Mucosa of stomach (tissue), 1 donor: ENCODE measurements around the gene ATP13A3.
"Not testable (repeated sequence)": the region's sequence is repeated elsewhere in the genome, so short reads cannot be mapped to it uniquely, and the experiment has no call there.

Experiments
- H3K27me3 ChIP-seq: one replicate; pipeline ENCODE4 v1.7.0; 2013; ENCODE audit warnings: mild to moderate bottlenecking, low read length; ENCODE audit not compliant: control insufficient read depth, insufficient read depth
- H3K36me3 ChIP-seq: one replicate; pipeline ENCODE4 v1.7.0; 2013; ENCODE audit warnings: low read length; ENCODE audit not compliant: control insufficient read depth, insufficient read depth
- H3K4me1 ChIP-seq: one replicate; pipeline ENCODE4 v1.7.0; 2013; ENCODE audit warnings: mild to moderate bottlenecking, low read length; ENCODE audit not compliant: control insufficient read depth, insufficient read depth
- H3K4me3 ChIP-seq: one replicate; pipeline ENCODE4 v1.7.0; 2013; ENCODE audit warnings: low read length
- H3K9ac ChIP-seq: one replicate; pipeline ENCODE4 v1.7.0; 2013; ENCODE audit warnings: mild to moderate bottlenecking, low read length, moderate library complexity
- H3K9me3 ChIP-seq: one replicate; pipeline ENCODE4 v1.7.0; 2013; ENCODE audit warnings: mild to moderate bottlenecking, low read length, moderate library complexity; ENCODE audit not compliant: control insufficient read depth
- donor health status: Pancreatic carcinoma.

Gene ATP13A3

DNA sequence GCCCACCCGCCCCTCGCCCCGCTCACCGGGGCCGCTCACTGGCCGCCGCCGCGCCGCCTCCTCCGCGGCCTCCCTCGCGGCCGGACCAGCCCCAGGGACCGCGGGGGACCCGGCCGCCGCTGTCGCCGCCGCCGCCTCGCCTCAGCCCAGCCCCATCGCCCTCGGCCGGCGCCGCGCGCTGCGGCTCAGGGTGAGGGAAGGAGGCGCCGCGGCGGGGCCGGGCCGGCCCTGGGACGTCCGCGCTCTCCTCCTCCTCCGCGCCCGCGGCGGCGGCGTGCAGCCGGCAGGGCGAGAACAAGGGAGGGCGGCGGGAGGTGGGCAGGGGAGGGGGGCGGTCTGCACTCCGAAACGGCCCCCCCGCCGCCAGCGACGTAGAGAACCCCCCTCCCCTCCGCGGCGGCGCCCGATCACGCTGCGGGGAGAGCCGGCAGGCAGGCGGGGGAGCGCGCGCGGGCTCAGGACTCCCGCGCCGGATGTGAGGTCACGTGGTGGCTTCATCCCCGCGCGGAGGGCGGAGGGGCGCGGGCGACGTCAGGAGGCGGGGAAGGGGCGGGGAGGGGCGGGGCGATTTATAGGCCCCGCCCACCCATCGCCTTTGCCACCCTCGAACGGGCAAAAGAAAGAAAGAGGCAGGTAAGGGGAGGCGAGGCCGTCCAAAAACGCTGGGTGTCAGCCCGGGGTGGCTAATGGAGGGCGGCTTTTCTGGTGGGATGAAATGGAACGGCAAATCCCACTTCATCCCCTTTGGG, at the start of gene ATP13A3:
ATP13A3 (minus strand) TSS at position 463 of the 749 bp plus-strand sequence. CDS start 24,812 bp downstream, outside the sequence.
- Histone ChIP-seq H3K27me3 (no peaks in the 10 kb centered on the region), H3K9me3 (no peaks in the 10 kb centered on the region), H3K36me3 (no peaks in the 10 kb centered on the region), H3K4me1 (peaks cover 19% of the 10 kb centered on the region), H3K4me3 (peak within 1 kb of the TSS; percentile 75), H3K9ac (peak within 1 kb of the TSS; percentile 87)

DNA sequence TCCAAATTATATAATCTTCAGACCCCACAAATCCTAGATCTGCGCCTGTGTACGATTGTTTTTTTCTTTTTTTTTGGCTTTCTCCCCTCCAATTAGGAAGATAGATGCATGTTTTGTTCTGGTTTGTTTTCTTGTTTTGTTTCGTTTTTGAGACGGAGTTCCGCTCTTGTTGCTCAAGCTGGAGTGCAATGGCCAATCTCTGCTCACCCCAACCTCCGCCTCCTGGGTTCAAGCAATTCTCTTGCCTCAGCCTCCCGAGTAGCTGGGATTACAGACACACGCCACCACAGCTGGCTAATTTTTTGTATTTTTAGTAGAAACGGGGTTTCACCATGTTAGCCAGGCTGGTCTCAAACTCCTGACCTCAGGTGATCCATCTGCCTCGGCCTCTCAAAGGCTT, 48.4 kb upstream of the ATP13A3 start:
- not testable (repeated sequence) for H3K9me3 ChIP-seq, H3K9ac ChIP-seq, H3K4me3 ChIP-seq, H3K36me3 ChIP-seq, H3K27me3 ChIP-seq
- H3K4me1 ChIP-seq = peaks cover 18% of the 10 kb centered on the region

DNA sequence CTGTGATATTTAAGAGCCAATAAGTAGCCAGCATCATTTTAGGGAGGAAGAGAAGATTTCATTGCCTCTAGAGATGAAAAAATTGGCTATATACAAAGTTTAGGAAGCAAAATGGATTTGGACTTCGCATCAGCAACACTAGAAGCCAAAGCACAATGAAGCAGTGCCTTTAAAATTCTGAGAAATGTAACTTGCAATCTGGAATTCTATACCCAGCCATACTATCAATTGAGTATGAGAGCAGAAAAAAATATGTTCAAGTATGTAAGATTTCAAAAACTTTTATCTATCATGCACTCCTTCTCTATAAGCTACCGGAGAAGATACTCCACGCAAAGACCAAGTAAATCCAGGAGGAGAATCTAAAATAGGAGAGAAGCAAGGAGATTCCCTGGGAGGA, 47.4 kb upstream of the ATP13A3 start:
- Histone ChIP-seq H3K9ac (no peak overlapping the region), H3K4me3 (no peak overlapping the region), H3K27me3 (no peaks in the 10 kb centered on the region)

DNA sequence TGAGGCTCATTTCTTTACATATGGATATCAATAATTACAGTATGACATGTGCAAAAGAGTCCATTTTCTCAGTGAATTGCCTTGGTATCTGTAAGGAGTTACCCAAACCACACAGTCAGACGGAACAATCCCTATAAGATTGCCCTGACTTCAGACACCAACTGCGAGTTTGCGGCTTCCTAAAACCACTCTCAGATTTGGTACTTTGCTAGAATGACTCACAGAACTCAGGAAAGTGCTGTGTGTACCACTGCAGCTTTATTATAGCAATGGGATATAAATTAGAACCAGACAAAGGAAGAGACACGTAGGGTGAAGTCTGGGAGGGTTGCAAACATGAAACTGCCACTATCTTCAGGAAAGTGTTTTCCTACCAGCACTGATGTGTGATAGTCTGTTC, 45.8 kb upstream of the ATP13A3 start:
- Histone ChIP-seq H3K4me3 (no peak overlapping the region), H3K27me3 (no peaks in the 10 kb centered on the region), H3K4me1 (peaks cover 14% of the 10 kb centered on the region), H3K9ac (no peak overlapping the region), H3K9me3 (no peaks in the 10 kb centered on the region), H3K36me3 (no peaks in the 10 kb centered on the region)

More for the DNA sequence above, 47.4 kb upstream of the ATP13A3 start:
- Histone ChIP-seq H3K36me3 (no peaks in the 10 kb centered on the region), H3K9me3 (no peaks in the 10 kb centered on the region), H3K4me1 (peaks cover 18% of the 10 kb centered on the region)

DNA sequence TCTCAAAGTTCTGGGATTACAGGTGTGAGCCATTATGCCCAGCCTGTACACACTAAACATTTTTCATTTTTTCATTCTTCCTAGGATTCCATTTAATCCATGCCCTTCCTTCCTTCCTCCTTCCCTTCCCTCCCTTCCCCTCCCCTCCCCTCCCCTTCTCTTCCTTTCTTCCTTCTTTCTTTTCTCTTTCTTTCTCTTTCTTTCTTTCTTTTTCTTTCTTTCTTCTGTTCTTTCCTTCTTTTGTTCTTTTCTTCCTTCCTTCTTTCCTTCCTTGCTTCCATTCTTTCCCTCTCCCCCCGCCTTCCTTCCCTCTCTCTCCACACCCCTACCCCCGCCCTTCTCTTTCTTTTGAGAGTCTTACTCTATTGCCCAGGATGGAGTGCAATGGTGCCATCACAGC, 40.9 kb upstream of the ATP13A3 start:
- Histone ChIP-seq H3K36me3 (no peaks in the 10 kb centered on the region), H3K9me3 (no peaks in the 10 kb centered on the region), H3K4me3 (no peak overlapping the region), H3K9ac (no peak overlapping the region), H3K27me3 (no peaks in the 10 kb centered on the region), H3K4me1 (no peaks in the 10 kb centered on the region)

DNA sequence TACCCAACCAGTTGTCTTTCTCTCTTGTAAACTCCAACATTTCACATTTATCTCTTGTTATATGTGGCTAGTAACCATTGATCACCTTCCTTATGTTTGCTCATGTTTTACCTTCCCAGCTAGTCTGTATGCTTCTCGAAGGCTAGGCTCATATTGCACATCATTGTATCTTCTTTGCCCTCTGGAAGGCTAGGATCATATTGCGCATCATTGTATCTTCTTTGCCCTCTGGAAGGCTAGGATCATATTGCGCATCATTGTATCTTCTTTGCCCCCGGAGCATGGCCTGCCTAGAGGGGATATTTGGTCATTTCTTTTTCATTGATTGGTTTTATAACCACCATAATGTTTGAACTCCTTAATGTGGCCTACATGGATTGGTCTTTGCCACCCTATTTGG, 39.4 kb upstream of the ATP13A3 start:
- H3K9ac ChIP-seq = no peak overlapping the region
- H3K9me3 ChIP-seq = no peaks in the 10 kb centered on the region
- H3K27me3 ChIP-seq = no peaks in the 10 kb centered on the region
- H3K36me3 ChIP-seq = no peaks in the 10 kb centered on the region
- no peak overlapping the region for H3K4me3 ChIP-seq
- peaks cover 5% of the 10 kb centered on the region for H3K4me1 ChIP-seq

DNA sequence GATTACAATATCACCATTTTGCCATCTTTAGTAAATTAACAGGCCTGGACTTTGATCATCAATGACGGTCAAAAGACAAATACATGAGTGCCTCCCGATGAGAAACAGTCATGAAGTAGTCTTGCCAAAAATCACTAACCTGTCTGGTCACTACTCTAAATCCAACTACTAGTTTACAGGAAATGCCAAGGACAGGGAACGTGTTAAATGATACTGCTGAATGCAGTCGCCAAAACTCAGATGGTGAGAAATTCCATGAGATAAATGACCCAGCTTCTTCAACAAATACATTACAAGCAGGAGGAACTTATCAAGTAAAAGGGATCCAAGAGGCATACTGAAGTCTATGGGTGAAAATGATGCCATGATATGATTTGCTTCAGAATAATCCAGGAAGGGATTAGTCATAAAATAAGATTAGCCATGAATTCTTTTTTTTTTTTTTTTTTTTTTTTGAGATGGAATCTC, 35.8 kb upstream of the ATP13A3 start:
- H3K4me3 ChIP-seq = no peak overlapping the region
- H3K9me3 ChIP-seq = no peaks in the 10 kb centered on the region
- peaks cover 10% of the 10 kb centered on the region for H3K4me1 ChIP-seq
- H3K36me3 ChIP-seq = no peaks in the 10 kb centered on the region
- H3K9ac ChIP-seq = no peak overlapping the region
- no peaks in the 10 kb centered on the region for H3K27me3 ChIP-seq

DNA sequence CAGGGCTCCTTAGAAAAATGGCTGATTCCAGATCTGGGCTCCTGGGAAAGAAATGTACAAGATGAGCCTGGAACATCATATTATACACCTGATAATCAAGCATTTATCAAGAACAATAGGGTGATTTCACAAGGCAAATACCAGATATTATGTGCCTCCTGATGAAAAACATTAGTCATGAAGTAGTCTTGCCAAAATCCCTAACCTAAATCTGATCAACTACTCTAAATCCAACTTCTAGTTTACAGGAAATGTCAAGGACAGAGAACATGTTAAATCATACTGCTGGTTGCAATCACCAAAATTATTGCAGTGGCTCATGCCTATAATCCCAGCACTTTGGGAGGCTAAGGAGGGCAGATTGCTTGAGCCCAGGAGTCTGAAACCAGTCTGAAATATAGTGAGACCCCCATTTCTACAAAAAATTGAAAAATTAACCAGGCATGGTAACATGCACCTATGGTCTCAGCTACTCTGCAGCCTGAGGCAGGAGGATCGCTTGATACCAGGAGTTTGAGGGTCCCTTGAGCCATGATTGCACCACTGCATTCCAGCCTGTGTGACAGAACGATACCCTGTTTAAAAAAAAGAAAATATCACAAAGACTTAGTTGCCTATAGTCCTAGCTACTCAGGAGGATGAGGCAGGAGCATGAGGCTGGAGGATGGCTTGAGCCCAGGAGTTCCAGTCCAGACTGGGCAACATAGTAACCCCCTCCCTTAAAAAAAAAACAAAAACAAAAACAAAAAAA, 34.9 kb upstream of the ATP13A3 start:
- H3K9me3 ChIP-seq = no peaks in the 10 kb centered on the region

DNA sequence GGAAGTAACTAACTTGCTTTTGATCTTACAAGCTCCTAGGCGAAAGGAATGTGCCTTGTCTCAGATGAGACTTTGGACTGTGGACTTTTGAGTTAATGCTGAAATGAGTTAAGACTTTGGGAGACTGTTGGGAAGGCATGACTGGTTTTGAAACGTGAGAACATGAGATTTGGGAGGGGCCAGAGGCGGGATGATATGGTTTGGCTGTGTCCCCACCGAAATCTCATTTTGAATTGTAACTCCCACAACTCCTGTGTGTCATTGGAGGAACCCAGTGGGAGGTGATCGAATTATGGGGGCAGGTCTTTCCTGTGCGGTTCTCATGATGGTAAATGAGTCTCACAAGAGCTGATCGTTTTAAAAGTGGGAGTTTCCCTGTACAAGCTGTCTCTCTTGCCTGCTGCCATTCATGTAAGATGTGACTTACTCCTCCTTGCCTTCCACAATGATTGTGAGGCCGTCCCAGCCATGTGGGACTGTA, 33.9 kb upstream of the ATP13A3 start:
- not testable (repeated sequence) for H3K4me1 ChIP-seq, H3K9me3 ChIP-seq, H3K4me3 ChIP-seq, H3K36me3 ChIP-seq, H3K27me3 ChIP-seq
- peak overlapping the region; percentile 6 for H3K9ac ChIP-seq

More for the DNA sequence above, 34.9 kb upstream of the ATP13A3 start:
- H3K4me3 ChIP-seq = no peak overlapping the region
- H3K36me3 ChIP-seq = no peaks in the 10 kb centered on the region
- no peak overlapping the region for H3K9ac ChIP-seq
- no peaks in the 10 kb centered on the region for H3K27me3 ChIP-seq
- H3K4me1 ChIP-seq = peaks cover 10% of the 10 kb centered on the region

DNA sequence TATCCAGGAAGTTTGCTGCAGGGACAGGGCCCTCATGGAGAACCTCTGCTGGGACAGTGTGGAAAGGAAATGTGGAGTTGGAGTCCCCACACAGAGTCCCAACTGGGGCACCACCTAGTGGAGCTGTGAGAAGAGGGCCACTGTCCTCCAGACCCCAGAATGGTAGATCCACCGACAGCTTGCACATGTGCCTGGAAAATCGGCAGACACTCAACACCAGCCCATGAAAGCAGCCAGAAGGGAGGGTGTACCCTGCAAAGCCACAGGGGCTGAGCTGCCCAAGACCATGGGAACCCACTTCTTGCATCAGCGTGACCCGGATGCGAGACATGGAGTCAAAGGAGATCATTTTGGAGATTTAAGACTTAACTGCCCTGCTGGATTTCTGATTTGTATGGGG, 33.4 kb upstream of the ATP13A3 start:
- not testable (repeated sequence) for H3K9me3 ChIP-seq, H3K4me3 ChIP-seq, H3K36me3 ChIP-seq, H3K4me1 ChIP-seq, H3K9ac ChIP-seq, H3K27me3 ChIP-seq

DNA sequence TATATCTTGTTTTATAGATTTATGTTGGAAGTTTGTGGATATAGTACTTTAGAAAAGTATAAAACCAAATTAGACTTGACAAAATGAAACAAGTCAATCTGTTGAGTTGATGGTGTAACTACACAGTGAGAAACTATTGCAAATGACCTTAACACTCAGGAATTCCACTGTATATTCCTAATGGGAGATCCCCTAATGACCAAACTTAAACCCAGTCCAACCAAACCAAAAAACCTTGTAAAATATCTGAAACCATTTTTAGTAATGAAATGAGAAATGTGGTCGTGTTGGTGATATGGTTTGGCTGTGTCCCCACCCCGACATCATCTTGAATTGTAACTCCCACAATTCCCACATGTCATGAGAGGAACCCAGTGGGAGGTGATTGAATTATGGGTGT, 31.9 kb upstream of the ATP13A3 start:
- no peak overlapping the region for H3K4me3 ChIP-seq
- no peaks in the 10 kb centered on the region for H3K36me3 ChIP-seq
- no peaks in the 10 kb centered on the region for H3K27me3 ChIP-seq
- H3K4me1 ChIP-seq = peaks cover 10% of the 10 kb centered on the region
- no peak overlapping the region for H3K9ac ChIP-seq
- H3K9me3 ChIP-seq = no peaks in the 10 kb centered on the region

DNA sequence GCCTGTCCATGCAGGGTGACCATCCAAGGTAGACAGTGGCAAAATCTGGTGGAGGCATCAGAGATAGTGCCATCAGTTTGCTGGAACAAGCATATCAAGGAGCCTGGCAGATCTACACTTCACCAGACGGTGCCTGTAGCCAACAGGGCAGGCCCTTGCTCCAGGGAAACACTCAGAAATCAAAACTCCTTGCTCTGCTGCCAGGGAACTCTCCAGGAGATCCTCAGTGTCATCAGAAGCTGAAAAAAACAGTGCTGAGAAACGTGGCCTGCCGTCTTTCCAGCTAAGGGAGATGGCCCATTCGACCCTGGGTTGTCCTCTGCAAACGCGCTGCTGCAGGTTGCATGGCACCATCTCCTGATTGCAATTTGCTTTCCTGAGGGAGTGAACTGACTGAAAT, 30.5 kb upstream of the ATP13A3 start:
- peaks cover 18% of the 10 kb centered on the region for H3K4me1 ChIP-seq
- no peaks in the 10 kb centered on the region for H3K36me3 ChIP-seq
- no peaks in the 10 kb centered on the region for H3K27me3 ChIP-seq
- no peaks in the 10 kb centered on the region for H3K9me3 ChIP-seq
- H3K4me3 ChIP-seq = no peak overlapping the region
- no peak overlapping the region for H3K9ac ChIP-seq
